SW480 (cell line): ENCODE measurements around the gene FAM187B.

Source experiments
- DNase-seq: peaks from one replicate; pipeline ENCODE4 v3.0.0-alpha.2; 2016; ENCODE audit warnings: low spot score

The FAM187B gene

GRCh38 chr19:35178701-35179100, 49.8 kb downstream of the FAM187B start:
- DNase-seq, result no peak

GRCh38 chr19:35177377-35178274, 50.9 kb downstream of the FAM187B start:
- no peak for DNase-seq

- DNase-seq, result no peak
Observed at GRCh38 chr19:35176181-35176570, 52.4 kb downstream of the FAM187B start.
